ENCODE data around the gene INAVA.
"Not testable (repeated sequence)": the region's sequence is repeated elsewhere in the genome, so short reads cannot be mapped to it uniquely, and the experiment has no call there.

INAVA gene

GRCh38 chr1:200923601-200924000 lies 28.9 kb downstream of the INAVA start:
- no peak for TF ChIP-seq CTCF (IDR thresholded peaks at IDR 0.05; ENCODE audit: low read depth, low read length, missing control alignments)
- DNase-seq (ENCODE audit: low read depth) = no peak

GRCh38 chr1:200925831-200926230 lies 31.1 kb downstream of the INAVA start:
- no peak for DNase-seq (ENCODE audit: low read depth)
- TF ChIP-seq CTCF (IDR thresholded peaks at IDR 0.05; ENCODE audit: low read depth, low read length, missing control alignments) = no peak
- H3K4me3 ChIP-seq (ENCODE audit: low read depth, low read length) = no peak overlapping the region

More at GRCh38 chr1:200923601-200924000, 28.9 kb downstream of the INAVA start:
- no peak overlapping the region for H3K4me3 ChIP-seq (ENCODE audit: low read depth, low read length)

- no peak for TF ChIP-seq CTCF (IDR thresholded peaks at IDR 0.05; ENCODE audit: low read depth, low read length, missing control alignments)
- no peak for DNase-seq (ENCODE audit: low read depth)
- no peak overlapping the region for H3K4me3 ChIP-seq (ENCODE audit: low read depth, low read length)
These were observed 35.0 kb downstream of the INAVA start for GRCh38 chr1:200929530-200930278.

- not testable (repeated sequence) for DNase-seq (ENCODE audit: low read depth); H3K4me3 ChIP-seq (ENCODE audit: low read depth, low read length)
These were observed 35.6 kb downstream of the INAVA start for GRCh38 chr1:200930285-200930684.

- TF ChIP-seq CTCF (IDR thresholded peaks at IDR 0.05; ENCODE audit: low read depth, low read length, missing control alignments) = no peak
- no peak for DNase-seq (ENCODE audit: low read depth)
- no peak overlapping the region for H3K4me3 ChIP-seq (ENCODE audit: low read depth, low read length)
These were observed 37.1 kb downstream of the INAVA start for GRCh38 chr1:200931776-200932175.

- no peak for TF ChIP-seq CTCF (IDR thresholded peaks at IDR 0.05; ENCODE audit: low read depth, low read length, missing control alignments)
- H3K4me3 ChIP-seq (ENCODE audit: low read depth, low read length) = no peak overlapping the region
- DNase-seq (ENCODE audit: low read depth) = no peak
These were observed 40.1 kb downstream of the INAVA start for GRCh38 chr1:200934676-200935245.

- not testable (repeated sequence) for DNase-seq (ENCODE audit: low read depth); H3K4me3 ChIP-seq (ENCODE audit: low read depth, low read length)
These were observed 40.7 kb downstream of the INAVA start for GRCh38 chr1:200935286-200935962.

GRCh38 chr1:200938955-200939354 lies 44.3 kb downstream of the INAVA start:
- no peak for DNase-seq (ENCODE audit: low read depth)

More at GRCh38 chr1:200938955-200939354, 44.3 kb downstream of the INAVA start:
- H3K4me3 ChIP-seq (ENCODE audit: low read depth, low read length) = no peak overlapping the region
- TF ChIP-seq CTCF (IDR thresholded peaks at IDR 0.05; ENCODE audit: low read depth, low read length, missing control alignments) = no peak
